NT2/D1 (cell line): Measurements from ENCODE around the gene SLIT3.

Experiments used
- DNase-seq: peaks from one replicate; pipeline ENCODE4 v3.0.0-alpha.2; 2011; ENCODE audit warnings: low read depth, low spot score
- H3K27me3 ChIP-seq: 2 replicates; pipeline ENCODE4 v1.6.0; 2011; ENCODE audit warnings: mild to moderate bottlenecking; ENCODE audit not compliant: insufficient read length, insufficient read depth
- H3K36me3 ChIP-seq: 2 replicates; pipeline ENCODE4 v1.6.1; 2011; ENCODE audit warnings: mild to moderate bottlenecking, low read length, mixed read lengths; ENCODE audit not compliant: insufficient read depth, insufficient read length
- H3K4me1 ChIP-seq: 2 replicates; pipeline ENCODE4 v1.5.1; 2011; ENCODE audit not compliant: insufficient read depth, insufficient read length
- H3K4me3 ChIP-seq: 2 replicates; pipeline ENCODE4 v1.5.1; 2011; ENCODE audit warnings: low read depth; ENCODE audit not compliant: insufficient read length
- H3K9ac ChIP-seq: 2 replicates; pipeline ENCODE4 v1.6.0; 2011; ENCODE audit warnings: low read depth; ENCODE audit not compliant: insufficient read length
- H3K9me3 ChIP-seq: 2 replicates; pipeline ENCODE4 v1.5.1; 2011; ENCODE audit warnings: mild to moderate bottlenecking, low read length; ENCODE audit not compliant: insufficient read depth
- SUZ12 ChIP-seq: IDR thresholded peaks from 2 replicates; pipeline ENCODE4 v1.6.1; 2011; ENCODE audit not compliant: insufficient read length, insufficient read depth; ENCODE audit errors: extremely low read depth
- YY1 ChIP-seq: IDR thresholded peaks from 2 replicates; pipeline ENCODE4 v1.6.1; 2011; ENCODE audit not compliant: insufficient read length, insufficient read depth
- ZNF274 ChIP-seq: IDR thresholded peaks from 2 replicates; pipeline ENCODE4 v1.6.1; 2011; ENCODE audit warnings: mild to moderate bottlenecking, low read depth, low read length

Gene SLIT3

GRCh38 chr5:169002953-169003555 lies 297.9 kb downstream of the SLIT3 start:
- H3K9me3 ChIP-seq: no peaks in the 10 kb centered on the region
- peaks cover 7% of the 10 kb centered on the region for H3K4me1 ChIP-seq
- no peak overlapping the region for H3K4me3 ChIP-seq
- DNase-seq: no peak
- no peaks in the 10 kb centered on the region for H3K36me3 ChIP-seq
- no peaks in the 10 kb centered on the region for H3K27me3 ChIP-seq
- no peak overlapping the region for H3K9ac ChIP-seq
- TF ChIP-seq YY1 (no peak), ZNF274 (no peak), SUZ12 (no peak)

- Histone ChIP-seq H3K27me3 (no peaks in the 10 kb centered on the region), H3K4me3 (no peak overlapping the region), H3K36me3 (no peaks in the 10 kb centered on the region), H3K9me3 (no peaks in the 10 kb centered on the region), H3K9ac (no peak overlapping the region), H3K4me1 (peaks cover 7% of the 10 kb centered on the region)
- TF ChIP-seq SUZ12: no peak
- TF ChIP-seq ZNF274: no peak
- TF ChIP-seq YY1: no peak
- no peak for DNase-seq
Measured at GRCh38 chr5:169001394-169001793, 299.5 kb downstream of the SLIT3 start.

GRCh38 chr5:168995024-168995423 lies 305.9 kb downstream of the SLIT3 start:
- no peak overlapping the region for H3K9ac ChIP-seq
- no peaks in the 10 kb centered on the region for H3K9me3 ChIP-seq
- no peaks in the 10 kb centered on the region for H3K36me3 ChIP-seq
- H3K27me3 ChIP-seq: no peaks in the 10 kb centered on the region
- peaks cover 8% of the 10 kb centered on the region for H3K4me1 ChIP-seq
- TF ChIP-seq ZNF274 (no peak), SUZ12 (no peak), YY1 (no peak)
- H3K4me3 ChIP-seq: no peak overlapping the region
- DNase-seq: no peak

GRCh38 chr5:168992687-168993086 lies 308.3 kb downstream of the SLIT3 start:
- Histone ChIP-seq H3K36me3 (no peaks in the 10 kb centered on the region), H3K4me1 (peaks cover 7% of the 10 kb centered on the region), H3K27me3 (no peaks in the 10 kb centered on the region), H3K9ac (no peak overlapping the region), H3K9me3 (no peaks in the 10 kb centered on the region), H3K4me3 (no peak overlapping the region)
- TF ChIP-seq YY1: no peak
- no peak for TF ChIP-seq ZNF274
- no peak for TF ChIP-seq SUZ12
- DNase-seq: no peak

GRCh38 chr5:168992016-168992415 lies 308.9 kb downstream of the SLIT3 start:
- Histone ChIP-seq H3K4me3 (no peak overlapping the region), H3K4me1 (peaks cover 7% of the 10 kb centered on the region), H3K27me3 (no peaks in the 10 kb centered on the region), H3K36me3 (no peaks in the 10 kb centered on the region), H3K9me3 (no peaks in the 10 kb centered on the region), H3K9ac (no peak overlapping the region)
- DNase-seq: no peak
- TF ChIP-seq SUZ12 (no peak), ZNF274 (no peak), YY1 (no peak)

- no peak for TF ChIP-seq ZNF274
- TF ChIP-seq SUZ12: no peak
- no peak for TF ChIP-seq YY1
- DNase-seq: no peak
- no peaks in the 10 kb centered on the region for H3K36me3 ChIP-seq
- peaks cover 7% of the 10 kb centered on the region for H3K4me1 ChIP-seq
- H3K27me3 ChIP-seq: no peaks in the 10 kb centered on the region
- H3K4me3 ChIP-seq: no peak overlapping the region
- no peak overlapping the region for H3K9ac ChIP-seq
- H3K9me3 ChIP-seq: no peaks in the 10 kb centered on the region
Measured at GRCh38 chr5:168991311-168991710, 309.6 kb downstream of the SLIT3 start.

- no peak overlapping the region for H3K9ac ChIP-seq
- peaks cover 7% of the 10 kb centered on the region for H3K4me1 ChIP-seq
- no peak overlapping the region for H3K4me3 ChIP-seq
- DNase-seq: no peak
- no peaks in the 10 kb centered on the region for H3K9me3 ChIP-seq
- H3K36me3 ChIP-seq: no peaks in the 10 kb centered on the region
- no peaks in the 10 kb centered on the region for H3K27me3 ChIP-seq
- TF ChIP-seq SUZ12 (no peak), ZNF274 (no peak), YY1 (no peak)
Measured at GRCh38 chr5:168990679-168991078, 310.3 kb downstream of the SLIT3 start.
